ENCODE data around the gene CDCA8.

CDCA8 gene
- long read RNA-seq, transcript CDCA8-201 (11 exons, 2,303 nt) = minor isoform, 238 of 690 reads
- long read RNA-seq, transcript CDCA8-202 (10 exons, 2,469 nt) = major isoform, 419 of 690 reads
- long read RNA-seq, partial matches to known transcripts = 20 of 690 reads
- long read RNA-seq, other reads (novel, unspliced or antisense) = 13 of 690 reads

DNA sequence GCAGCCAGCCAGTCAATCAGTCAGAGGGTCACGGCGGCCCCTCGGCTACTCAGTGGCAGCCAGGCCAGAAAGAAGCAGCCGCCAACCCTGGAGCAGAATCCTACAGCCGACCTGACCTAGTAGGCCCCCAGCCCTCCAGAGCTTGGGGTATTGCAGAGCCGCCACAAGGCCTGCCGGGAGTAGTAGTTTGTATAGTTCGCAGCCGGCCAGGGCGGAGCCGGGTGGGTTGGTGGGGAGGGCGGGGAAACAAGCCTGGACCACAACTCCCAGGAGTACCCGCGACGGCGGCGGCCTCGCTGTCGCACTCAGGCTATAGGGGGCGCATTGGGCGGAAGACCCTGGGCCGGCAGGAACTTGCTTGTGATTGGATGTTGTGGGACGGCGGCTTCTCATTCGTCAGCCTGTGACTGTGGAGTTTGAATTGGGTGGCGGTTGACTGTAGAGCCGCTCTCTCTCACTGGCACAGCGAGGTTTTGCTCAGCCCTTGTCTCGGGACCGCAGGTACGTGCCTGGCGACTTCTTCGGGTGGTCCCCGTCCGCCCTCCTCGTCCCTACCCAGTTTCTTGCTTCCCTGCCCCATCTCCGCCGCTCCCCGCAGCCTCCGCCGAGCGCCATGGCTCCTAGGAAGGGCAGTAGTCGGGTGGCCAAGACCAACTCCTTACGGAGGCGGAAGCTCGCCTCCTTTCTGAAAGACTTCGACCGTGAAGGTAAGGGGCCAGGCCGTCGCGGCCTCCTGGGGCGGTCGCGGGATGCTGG is at the start of gene CDCA8:
Gene CDCA8, plus strand, starts transcription at position 439 of the 756 bp plus-strand sequence. Its CDS starts 175 bp downstream, at position 614.
- H3K4me3 ChIP-seq (replicated peaks; ENCODE audit: insufficient read depth, low read length) = peak within 1 kb of the TSS; percentile 98
- DNase-seq (ENCODE audit: low read depth in 1 of 2, low spot score in 1 of 2) = peak; percentile 94 to 99
- peak within 1 kb of the TSS; percentile 87 for H3K27ac ChIP-seq (replicated peaks)
- TF ChIP-seq GABPA (IDR thresholded peaks at IDR 0.05; ENCODE audit: low read depth) (peak; percentile 47; the same call in 1 of the 2 replicates), SPI1 (IDR thresholded peaks at IDR 0.05; ENCODE audit: borderline replicate concordance, low read depth) (peak; percentile 24; the same call in 1 of the 2 replicates), CTCF (IDR thresholded peaks at IDR 0.05; ENCODE audit: insufficient read depth, low read length) (peak; percentile 70), POLR2AphosphoS5 (IDR thresholded peaks at IDR 0.05; ENCODE audit: low read depth) (peak; percentile 77)
- TF ChIP-seq, protein P1, sequence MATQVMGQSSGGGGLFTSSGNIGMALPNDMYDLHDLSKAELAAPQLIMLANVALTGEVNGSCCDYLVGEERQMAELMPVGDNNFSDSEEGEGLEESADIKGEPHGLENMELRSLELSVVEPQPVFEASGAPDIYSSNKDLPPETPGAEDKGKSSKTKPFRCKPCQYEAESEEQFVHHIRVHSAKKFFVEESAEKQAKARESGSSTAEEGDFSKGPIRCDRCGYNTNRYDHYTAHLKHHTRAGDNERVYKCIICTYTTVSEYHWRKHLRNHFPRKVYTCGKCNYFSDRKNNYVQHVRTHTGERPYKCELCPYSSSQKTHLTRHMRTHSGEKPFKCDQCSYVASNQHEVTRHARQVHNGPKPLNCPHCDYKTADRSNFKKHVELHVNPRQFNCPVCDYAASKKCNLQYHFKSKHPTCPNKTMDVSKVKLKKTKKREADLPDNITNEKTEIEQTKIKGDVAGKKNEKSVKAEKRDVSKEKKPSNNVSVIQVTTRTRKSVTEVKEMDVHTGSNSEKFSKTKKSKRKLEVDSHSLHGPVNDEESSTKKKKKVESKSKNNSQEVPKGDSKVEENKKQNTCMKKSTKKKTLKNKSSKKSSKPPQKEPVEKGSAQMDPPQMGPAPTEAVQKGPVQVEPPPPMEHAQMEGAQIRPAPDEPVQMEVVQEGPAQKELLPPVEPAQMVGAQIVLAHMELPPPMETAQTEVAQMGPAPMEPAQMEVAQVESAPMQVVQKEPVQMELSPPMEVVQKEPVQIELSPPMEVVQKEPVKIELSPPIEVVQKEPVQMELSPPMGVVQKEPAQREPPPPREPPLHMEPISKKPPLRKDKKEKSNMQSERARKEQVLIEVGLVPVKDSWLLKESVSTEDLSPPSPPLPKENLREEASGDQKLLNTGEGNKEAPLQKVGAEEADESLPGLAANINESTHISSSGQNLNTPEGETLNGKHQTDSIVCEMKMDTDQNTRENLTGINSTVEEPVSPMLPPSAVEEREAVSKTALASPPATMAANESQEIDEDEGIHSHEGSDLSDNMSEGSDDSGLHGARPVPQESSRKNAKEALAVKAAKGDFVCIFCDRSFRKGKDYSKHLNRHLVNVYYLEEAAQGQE (IDR thresholded peaks at IDR 0.05; ENCODE audit: insufficient replicate concordance, low read depth) = no peak
- no peaks in the 10 kb centered on the region for H3K27me3 ChIP-seq (ENCODE audit: insufficient read depth, poor library complexity, severe bottlenecking)

DNA sequence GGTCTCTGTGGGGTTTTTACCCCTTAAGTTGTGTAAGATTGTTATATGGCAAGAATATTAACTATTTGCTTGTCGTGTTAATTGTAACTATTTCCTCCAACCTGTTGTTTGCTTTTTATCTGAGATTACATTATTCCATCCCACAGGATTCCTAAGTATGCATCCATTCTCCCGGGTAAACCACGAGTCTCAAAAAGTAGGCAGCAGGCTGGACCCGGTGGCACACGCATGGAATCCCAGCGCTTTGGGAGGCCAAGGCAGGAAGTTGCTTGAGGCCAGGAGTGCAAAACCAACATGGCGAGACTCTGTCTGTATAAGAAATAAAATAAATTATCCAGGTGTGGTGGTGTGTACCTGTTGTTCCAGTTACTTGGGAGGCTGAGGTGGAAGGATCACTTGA is 45.0 kb upstream of the CDCA8 start:
- H3K27ac ChIP-seq (replicated peaks) = no peak overlapping the region
- no peak overlapping the region for H3K4me3 ChIP-seq (replicated peaks; ENCODE audit: insufficient read depth, low read length)
- H3K27me3 ChIP-seq (ENCODE audit: insufficient read depth, poor library complexity, severe bottlenecking) = no peaks in the 10 kb centered on the region
- DNase-seq (ENCODE audit: low read depth in 1 of 2, low spot score in 1 of 2) = no peak
- TF ChIP-seq SPI1 (IDR thresholded peaks at IDR 0.05; ENCODE audit: borderline replicate concordance, low read depth) (no peak), GABPA (IDR thresholded peaks at IDR 0.05; ENCODE audit: low read depth) (no peak)

DNA sequence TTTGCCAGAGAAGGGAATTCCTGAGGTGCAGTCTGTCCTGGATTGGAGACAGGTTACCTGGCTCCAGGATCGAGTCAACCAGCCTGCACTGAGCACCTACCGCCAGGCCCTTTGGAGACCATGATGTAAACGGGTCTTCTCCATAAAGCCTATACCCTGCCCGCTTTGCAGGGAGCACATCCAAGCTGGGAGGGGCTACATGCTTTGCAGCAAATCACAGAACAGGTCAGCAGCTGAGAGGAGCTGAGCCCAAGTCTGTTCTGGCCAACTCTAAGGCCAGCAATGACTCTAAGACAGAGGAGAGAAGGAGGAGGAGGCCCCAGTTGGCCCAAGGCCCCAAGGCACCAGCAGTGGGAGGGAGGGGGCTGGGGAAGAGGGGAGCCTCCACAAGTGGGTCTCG is 42.1 kb upstream of the CDCA8 start:
- DNase-seq (ENCODE audit: low read depth in 1 of 2, low spot score in 1 of 2) = no peak
- no peak overlapping the region for H3K4me3 ChIP-seq (replicated peaks; ENCODE audit: insufficient read depth, low read length)
- no peaks in the 10 kb centered on the region for H3K27me3 ChIP-seq (ENCODE audit: insufficient read depth, poor library complexity, severe bottlenecking)
- TF ChIP-seq SPI1 (IDR thresholded peaks at IDR 0.05; ENCODE audit: borderline replicate concordance, low read depth) (no peak), POLR2AphosphoS5 (IDR thresholded peaks at IDR 0.05; ENCODE audit: low read depth) (no peak), CTCF (IDR thresholded peaks at IDR 0.05; ENCODE audit: insufficient read depth, low read length) (no peak), GABPA (IDR thresholded peaks at IDR 0.05; ENCODE audit: low read depth) (no peak)
- TF ChIP-seq, protein P1 (IDR thresholded peaks at IDR 0.05; ENCODE audit: insufficient replicate concordance, low read depth) = no peak
- no peak overlapping the region for H3K27ac ChIP-seq (replicated peaks)

- TF ChIP-seq, protein P1 (IDR thresholded peaks at IDR 0.05; ENCODE audit: insufficient replicate concordance, low read depth) = no peak
- TF ChIP-seq POLR2AphosphoS5 (IDR thresholded peaks at IDR 0.05; ENCODE audit: low read depth) = no peak
- TF ChIP-seq SPI1 (IDR thresholded peaks at IDR 0.05; ENCODE audit: borderline replicate concordance, low read depth) = no peak
- no peak for TF ChIP-seq GABPA (IDR thresholded peaks at IDR 0.05; ENCODE audit: low read depth)
- no peak for TF ChIP-seq CTCF (IDR thresholded peaks at IDR 0.05; ENCODE audit: insufficient read depth, low read length)
- H3K27ac ChIP-seq (replicated peaks) = no peak overlapping the region
Observed at GRCh38 chr1:37650721-37651120, 41.6 kb upstream of the CDCA8 start.

More at GRCh38 chr1:37650721-37651120, 41.6 kb upstream of the CDCA8 start:
- Histone ChIP-seq H3K27me3 (ENCODE audit: insufficient read depth, poor library complexity, severe bottlenecking) (no peaks in the 10 kb centered on the region), H3K4me3 (replicated peaks; ENCODE audit: insufficient read depth, low read length) (no peak overlapping the region)
- no peak for DNase-seq (ENCODE audit: low read depth in 1 of 2, low spot score in 1 of 2)

Measured in HL-60 (cell line).